ENCODE data around the gene ADAMTS8. TPM values are rescaled to one million over a fixed set of nuclear protein-coding genes. Genes with fewer than 3 reads are reported as not detected.

The ADAMTS8 gene
- total and polyA plus RNA-seq, 8 donors = 0.58 to 24.1 (median 4.8) TPM

GRCh38 chr11:130369713-130370112, 58.7 kb downstream of the ADAMTS8 start:
- intact Hi-C loops (cut with DNase I; ENCODE audit: low total_unique reads) = no loop called here
- Histone ChIP-seq H3K9me3 (no peaks in the 10 kb centered on the region), H3K27ac (no peak overlapping the region), H3K27me3 (no peaks in the 10 kb centered on the region), H3K4me1 (no peaks in the 10 kb centered on the region), H3K36me3 (no peaks in the 10 kb centered on the region), H3K4me3 (no peak overlapping the region)
- WGBS, 5 donors = 92 to 95% (median 93%) methylated on average over 4 of the region's 4 CpGs
- peak in 1 of 2 donors; percentile 11 for DNase-seq
- TF ChIP-seq EP300 (IDR thresholded peaks at IDR 0.05) (no peak), POLR2AphosphoS5 (IDR thresholded peaks at IDR 0.05) (no peak), POLR2A (IDR thresholded peaks at IDR 0.05) (no peak), CTCF (IDR thresholded peaks at IDR 0.05) (no peak)

GRCh38 chr11:130369141-130369691, 59.2 kb downstream of the ADAMTS8 start:
- H3K27me3 ChIP-seq = no peaks in the 10 kb centered on the region
- H3K4me1 ChIP-seq = no peaks in the 10 kb centered on the region
- no peaks in the 10 kb centered on the region for H3K36me3 ChIP-seq
- DNase-seq = no peak
- no peak overlapping the region for H3K27ac ChIP-seq
- no peak overlapping the region for H3K4me3 ChIP-seq
- TF ChIP-seq EP300 (IDR thresholded peaks at IDR 0.05) = no peak
- TF ChIP-seq CTCF (IDR thresholded peaks at IDR 0.05) = no peak
- no peak for TF ChIP-seq POLR2A (IDR thresholded peaks at IDR 0.05)
- no peak for TF ChIP-seq POLR2AphosphoS5 (IDR thresholded peaks at IDR 0.05)
- intact Hi-C loops (cut with DNase I; ENCODE audit: low total_unique reads) = no loop called here
- H3K9me3 ChIP-seq = no peaks in the 10 kb centered on the region
- 83 to 87% (median 86%) methylated on average over 6 of the region's 6 CpGs for WGBS, 5 donors

- Histone ChIP-seq H3K4me3 (no peak overlapping the region), H3K27ac (no peak overlapping the region), H3K36me3 (no peaks in the 10 kb centered on the region), H3K4me1 (no peaks in the 10 kb centered on the region), H3K9me3 (peaks cover 0 to 33% (median 19%) of the 10 kb centered on the region in 4 donors), H3K27me3 (no peaks in the 10 kb centered on the region)
- no peak for TF ChIP-seq EP300 (IDR thresholded peaks at IDR 0.05)
- no peak for TF ChIP-seq POLR2AphosphoS5 (IDR thresholded peaks at IDR 0.05)
- no peak for TF ChIP-seq CTCF (IDR thresholded peaks at IDR 0.05)
- TF ChIP-seq POLR2A (IDR thresholded peaks at IDR 0.05) = no peak
- DNase-seq = no peak
- intact Hi-C loops (cut with DNase I; ENCODE audit: low total_unique reads) = no loop called here
Measured at GRCh38 chr11:130359419-130359818, 69.0 kb downstream of the ADAMTS8 start.

- no peaks in the 10 kb centered on the region for H3K4me1 ChIP-seq
- DNase-seq = no peak
- TF ChIP-seq POLR2A (IDR thresholded peaks at IDR 0.05) = no peak
- no peak overlapping the region for H3K27ac ChIP-seq
- intact Hi-C loops (cut with DNase I; ENCODE audit: low total_unique reads) = no loop called here
- H3K9me3 ChIP-seq = peaks cover 0 to 33% (median 19%) of the 10 kb centered on the region in 4 donors
- no peak overlapping the region for H3K4me3 ChIP-seq
- no peaks in the 10 kb centered on the region for H3K36me3 ChIP-seq
- no peaks in the 10 kb centered on the region for H3K27me3 ChIP-seq
Measured at GRCh38 chr11:130358398-130358797, 70.0 kb downstream of the ADAMTS8 start.

Other genes starting within 250 kb of the ADAMTS8 start
- 100 to 1,000 TPM in 1 of 5 donors, 10 to 100 TPM in 4; 24.6 to 123 (median 72.8) TPM for gene ZBTB44, start 113.7 kb downstream of the ADAMTS8 start, total RNA-seq
- gene ZBTB44, start 113.7 kb downstream of the ADAMTS8 start, polyA plus RNA-seq = 10 to 100 TPM in 2 of 3 donors, 1 to 10 TPM in 1; 8.4 to 13.6 (median 10.9) TPM
- 10 to 100 TPM in 2 of 5 donors, 1 to 10 TPM in 3; 1.4 to 23.5 (median 2.2) TPM for gene ADAMTS15, start 20.0 kb upstream of the ADAMTS8 start, total RNA-seq
- gene ADAMTS15, start 20.0 kb upstream of the ADAMTS8 start, polyA plus RNA-seq = 1 to 10 TPM; 2.0 to 4.3 (median 2.5) TPM

Measured in stomach (tissue), 9 donors.